Fibroblast of villous mesenchyme (primary cell): Measurements from ENCODE around the gene NUDT1. TPM values are rescaled to one million over a fixed set of nuclear protein-coding genes. Genes with fewer than 3 reads are reported as not detected.
A peak's percentile ranks its signal among the peaks of the same experiment; 100 is the strongest.
"Not testable (repeated sequence)": the region's sequence is repeated elsewhere in the genome, so short reads cannot be mapped to it uniquely, and the experiment has no call there.

Source experiments
- DNase-seq: peaks from one replicate; pipeline ENCODE4 v3.0.0-alpha.2; 2010; ENCODE audit warnings: low read depth
- H3K4me3 ChIP-seq: 2 replicates; pipeline ENCODE4 v1.5.1; 2011; ENCODE audit warnings: low read depth, mild to moderate bottlenecking, low read length
- total RNA-seq: library from RNA; depleted of rRNA; stranded (reverse); fragments of >200 nt; gene quantifications from 2 replicates; pipeline ENCODE4 v1.2.3, GENCODE V29; 2012
- TF ChIP-seq, protein P1 (sequence below): IDR thresholded peaks from 2 replicates; pipeline ENCODE4 v1.5.1; 2012; ENCODE audit warnings: low read depth, mild to moderate bottlenecking, low read length; ENCODE audit not compliant: insufficient read depth

NUDT1 gene
- total RNA-seq, 1 donor = 13.4 TPM

DNA sequence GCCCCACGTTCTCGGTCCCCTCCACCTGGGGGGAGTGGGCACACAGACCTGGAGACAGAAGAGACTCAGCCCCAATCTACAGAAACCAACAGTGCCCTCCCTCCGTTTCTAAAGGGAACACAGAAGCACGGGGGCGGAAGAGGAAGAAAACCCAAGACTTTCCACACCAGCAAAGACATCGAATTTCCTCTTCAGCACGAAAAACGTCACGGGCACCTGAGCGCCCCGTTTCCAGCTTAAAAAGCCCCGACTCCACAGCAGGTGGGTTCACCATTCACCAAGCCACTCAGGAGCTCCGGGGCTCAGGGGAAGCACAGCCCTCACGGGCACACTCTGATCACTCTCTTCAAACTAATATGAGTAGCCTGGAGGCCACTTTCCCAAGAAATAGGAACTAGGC is 19.6 kb downstream of the NUDT1 start:
- TF ChIP-seq, protein P1, sequence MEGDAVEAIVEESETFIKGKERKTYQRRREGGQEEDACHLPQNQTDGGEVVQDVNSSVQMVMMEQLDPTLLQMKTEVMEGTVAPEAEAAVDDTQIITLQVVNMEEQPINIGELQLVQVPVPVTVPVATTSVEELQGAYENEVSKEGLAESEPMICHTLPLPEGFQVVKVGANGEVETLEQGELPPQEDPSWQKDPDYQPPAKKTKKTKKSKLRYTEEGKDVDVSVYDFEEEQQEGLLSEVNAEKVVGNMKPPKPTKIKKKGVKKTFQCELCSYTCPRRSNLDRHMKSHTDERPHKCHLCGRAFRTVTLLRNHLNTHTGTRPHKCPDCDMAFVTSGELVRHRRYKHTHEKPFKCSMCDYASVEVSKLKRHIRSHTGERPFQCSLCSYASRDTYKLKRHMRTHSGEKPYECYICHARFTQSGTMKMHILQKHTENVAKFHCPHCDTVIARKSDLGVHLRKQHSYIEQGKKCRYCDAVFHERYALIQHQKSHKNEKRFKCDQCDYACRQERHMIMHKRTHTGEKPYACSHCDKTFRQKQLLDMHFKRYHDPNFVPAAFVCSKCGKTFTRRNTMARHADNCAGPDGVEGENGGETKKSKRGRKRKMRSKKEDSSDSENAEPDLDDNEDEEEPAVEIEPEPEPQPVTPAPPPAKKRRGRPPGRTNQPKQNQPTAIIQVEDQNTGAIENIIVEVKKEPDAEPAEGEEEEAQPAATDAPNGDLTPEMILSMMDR = no peak
- no peak for DNase-seq
- no peak overlapping the region for H3K4me3 ChIP-seq

DNA sequence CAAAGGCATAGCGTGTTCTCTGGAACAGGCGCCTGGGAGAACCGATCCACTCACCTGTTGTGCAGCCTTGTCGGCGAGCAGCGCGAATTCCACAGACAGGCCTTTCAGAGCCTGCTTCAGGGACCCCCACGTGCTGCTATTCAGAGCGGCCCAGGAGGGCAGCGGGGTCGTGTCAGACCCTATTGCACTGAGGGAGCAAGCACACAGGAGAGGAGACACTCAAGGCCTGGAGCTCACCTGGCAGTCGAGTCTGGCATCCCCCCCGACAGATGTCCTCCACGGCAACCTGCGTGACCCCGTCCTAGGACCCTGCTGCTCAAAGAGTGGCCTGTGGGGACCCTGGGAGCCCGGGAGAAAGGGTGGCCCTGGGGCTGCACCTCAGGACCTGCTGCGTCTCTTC is 21.1 kb downstream of the NUDT1 start:
- TF ChIP-seq, protein P1 = no peak
- no peak for DNase-seq
- H3K4me3 ChIP-seq = no peak overlapping the region

DNA sequence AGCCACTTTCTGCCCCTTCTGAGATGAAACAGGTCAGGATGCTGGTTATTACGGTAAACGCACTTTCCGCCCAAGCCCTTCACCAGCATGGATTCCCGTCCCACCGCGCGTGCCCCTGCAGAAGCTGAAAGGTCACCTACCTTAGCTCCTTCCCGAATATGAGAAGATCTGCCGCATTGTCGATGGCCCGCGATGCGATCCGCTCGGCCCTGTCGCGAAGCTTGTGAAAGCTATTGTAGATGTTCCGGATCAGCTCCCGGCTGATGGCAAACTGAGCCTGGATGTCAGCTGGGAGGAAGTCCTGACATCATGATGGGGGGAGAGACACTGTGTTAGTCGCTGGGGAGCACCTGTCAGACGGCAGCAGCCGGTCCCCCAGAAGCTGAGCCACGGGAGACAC is 22.1 kb downstream of the NUDT1 start:
- no peak overlapping the region for H3K4me3 ChIP-seq
- DNase-seq = no peak

DNA sequence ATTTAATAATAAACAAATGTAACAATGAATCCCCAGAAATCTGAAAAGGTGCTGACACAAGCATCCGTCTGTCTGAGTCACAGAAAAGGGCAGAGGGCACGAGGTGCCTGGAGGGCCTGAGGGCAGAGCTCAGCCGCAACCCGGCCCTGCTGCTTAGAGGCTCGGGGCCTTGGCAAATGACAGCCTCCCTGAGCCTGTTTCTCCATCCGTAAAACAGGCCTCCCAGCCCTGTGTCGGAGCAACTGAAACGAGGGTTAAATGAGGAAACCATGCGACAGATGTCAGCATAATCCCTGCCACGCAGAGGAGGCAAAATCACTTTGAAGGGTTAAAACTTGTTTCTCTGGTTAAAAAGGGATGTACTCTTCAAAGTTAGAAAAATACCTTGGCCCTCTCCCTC is 24.9 kb downstream of the NUDT1 start:
- peak; percentile 58 for DNase-seq
- no peak overlapping the region for H3K4me3 ChIP-seq
- TF ChIP-seq, protein P1 = no peak

More for the DNA sequence above, 22.1 kb downstream of the NUDT1 start:
- TF ChIP-seq, protein P1 = no peak

DNA sequence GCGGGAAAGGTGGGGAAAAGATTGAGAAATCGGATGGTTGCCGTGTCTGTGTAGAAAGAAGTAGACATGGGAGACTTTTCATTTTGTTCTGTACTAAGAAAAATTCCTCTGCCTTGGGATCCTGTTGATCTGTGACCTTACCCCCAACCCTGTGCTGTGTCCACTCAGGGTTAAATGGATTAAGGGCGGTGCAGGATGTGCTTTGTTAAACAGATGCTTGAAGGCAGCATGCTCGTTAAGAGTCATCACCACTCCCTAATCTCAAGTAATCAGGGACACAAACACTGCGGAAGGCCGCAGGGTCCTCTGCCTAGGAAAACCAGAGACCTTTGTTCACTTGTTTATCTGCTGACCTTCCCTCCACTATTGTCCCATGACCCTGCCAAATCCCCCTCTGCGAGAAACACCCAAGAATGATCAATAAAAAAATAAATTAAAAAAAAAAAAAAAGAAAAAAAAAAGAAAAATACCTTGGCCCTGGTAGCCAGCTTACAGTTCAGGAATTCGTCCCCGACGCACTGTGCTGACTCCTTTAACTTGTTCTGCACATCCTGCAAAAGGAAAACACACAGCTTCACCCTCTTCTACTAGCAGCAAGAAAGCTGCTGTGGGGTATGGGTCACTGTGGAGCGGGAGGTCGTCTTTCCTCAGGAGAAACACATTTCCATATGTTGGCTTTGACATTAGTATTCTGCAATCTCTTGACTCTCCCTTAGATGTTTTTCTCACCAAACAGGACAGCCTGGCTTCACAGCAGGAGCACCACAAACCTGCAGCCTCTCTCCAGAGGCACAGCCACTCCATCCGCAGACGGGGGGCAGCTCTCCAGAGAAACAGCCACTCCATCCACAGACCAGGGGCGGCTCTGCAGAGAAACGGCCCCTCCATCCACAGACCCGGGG is 27.3 kb downstream of the NUDT1 start:
- H3K4me3 ChIP-seq = not testable (repeated sequence)
- DNase-seq = peak; percentile 62

DNA sequence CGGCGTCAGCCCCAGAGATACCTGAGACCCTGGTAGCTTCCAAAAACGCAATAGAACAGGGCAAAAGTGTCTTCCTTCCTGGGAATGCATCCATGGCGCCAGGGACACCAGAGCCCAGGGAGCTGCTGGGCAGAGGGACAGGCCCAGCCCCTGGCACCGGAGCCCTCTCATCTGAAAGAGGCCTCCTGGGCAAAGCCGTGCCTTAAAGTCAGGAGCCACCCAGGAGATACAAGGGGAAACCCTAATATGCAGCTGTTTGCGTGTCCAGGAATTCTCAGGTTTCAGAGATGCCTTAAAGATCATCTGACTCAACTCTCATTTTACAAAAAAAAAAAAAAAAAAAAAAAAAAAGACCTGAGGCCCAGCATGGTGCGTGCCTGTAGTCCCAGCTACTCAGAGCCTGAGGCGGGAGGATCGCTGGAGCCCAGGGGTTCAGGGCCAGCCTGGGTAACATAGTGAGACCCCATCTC is 28.0 kb downstream of the NUDT1 start:
- TF ChIP-seq, protein P1 = no peak
- H3K4me3 ChIP-seq = no peak overlapping the region
- peak; percentile 42 for DNase-seq

DNA sequence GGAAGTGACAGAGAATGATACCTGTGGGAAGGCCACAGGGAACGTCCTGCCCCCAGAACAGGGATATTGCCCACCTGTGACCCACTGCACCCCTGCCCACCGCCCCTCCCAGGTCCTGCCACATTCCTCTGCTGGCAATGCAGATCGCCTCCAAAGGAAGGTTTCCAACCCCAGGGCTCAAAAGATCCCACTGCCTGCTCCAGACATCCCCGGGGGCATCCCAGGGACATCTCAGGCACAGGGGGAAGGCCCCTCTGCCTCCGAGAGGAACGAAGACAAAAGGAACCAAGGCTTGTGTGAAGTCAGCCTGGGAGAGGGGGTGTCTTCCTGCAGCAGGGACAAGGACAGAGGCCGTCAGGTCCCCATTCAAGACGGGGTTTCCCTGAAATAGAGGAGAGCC is 28.5 kb downstream of the NUDT1 start:
- DNase-seq = no peak
- TF ChIP-seq, protein P1 = no peak
- no peak overlapping the region for H3K4me3 ChIP-seq
